Measurements from ENCODE around the gene DEGS2. TPM values are rescaled to one million over a fixed set of nuclear protein-coding genes. Genes with fewer than 3 reads are reported as not detected.

DEGS2 gene
- total and polyA plus RNA-seq, 2 of the 13 experiments (the other 11 are each of a cell fraction or from before 2014, with no cell fraction given): 0.09 TPM

DNA sequence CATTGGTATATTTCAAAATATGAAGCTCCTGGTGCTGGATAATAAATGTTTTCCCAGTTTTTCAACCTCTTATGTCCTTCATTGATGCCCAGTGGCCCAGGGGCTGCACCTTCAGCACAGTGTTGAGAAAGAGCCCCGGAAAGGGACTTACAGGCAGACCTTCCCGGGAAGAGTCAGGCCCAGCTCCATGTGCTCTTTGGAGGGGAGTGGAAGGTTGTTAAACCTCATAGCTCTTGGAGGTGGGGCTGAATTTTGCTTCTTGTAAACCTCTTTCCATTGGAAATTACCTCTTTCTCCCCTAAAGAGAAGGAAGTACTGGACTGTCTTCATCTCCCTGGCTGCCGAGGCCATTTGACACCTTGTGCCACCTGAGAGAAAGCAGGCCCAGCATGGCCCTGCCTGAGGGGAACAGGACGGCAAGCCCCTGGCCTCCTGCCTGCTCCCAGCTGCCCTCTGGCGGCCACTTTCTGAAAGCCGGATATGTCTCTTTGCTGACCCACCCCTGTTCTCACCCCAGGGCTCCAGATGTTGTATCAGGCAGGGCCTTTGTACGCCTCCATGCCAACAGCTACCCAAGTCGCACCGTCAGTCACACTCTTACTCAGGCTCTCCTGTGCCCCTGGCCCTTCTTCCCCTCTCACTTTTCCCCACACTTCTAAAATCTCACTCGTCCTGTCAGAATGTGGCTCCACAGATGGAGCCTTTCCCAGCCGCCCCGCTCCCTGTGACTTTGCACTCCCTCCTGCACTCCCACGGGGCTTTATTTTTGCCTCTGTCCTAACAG lies 51.2 kb downstream of the DEGS2 start (continued):
- TF ChIP-seq, protein P1, sequence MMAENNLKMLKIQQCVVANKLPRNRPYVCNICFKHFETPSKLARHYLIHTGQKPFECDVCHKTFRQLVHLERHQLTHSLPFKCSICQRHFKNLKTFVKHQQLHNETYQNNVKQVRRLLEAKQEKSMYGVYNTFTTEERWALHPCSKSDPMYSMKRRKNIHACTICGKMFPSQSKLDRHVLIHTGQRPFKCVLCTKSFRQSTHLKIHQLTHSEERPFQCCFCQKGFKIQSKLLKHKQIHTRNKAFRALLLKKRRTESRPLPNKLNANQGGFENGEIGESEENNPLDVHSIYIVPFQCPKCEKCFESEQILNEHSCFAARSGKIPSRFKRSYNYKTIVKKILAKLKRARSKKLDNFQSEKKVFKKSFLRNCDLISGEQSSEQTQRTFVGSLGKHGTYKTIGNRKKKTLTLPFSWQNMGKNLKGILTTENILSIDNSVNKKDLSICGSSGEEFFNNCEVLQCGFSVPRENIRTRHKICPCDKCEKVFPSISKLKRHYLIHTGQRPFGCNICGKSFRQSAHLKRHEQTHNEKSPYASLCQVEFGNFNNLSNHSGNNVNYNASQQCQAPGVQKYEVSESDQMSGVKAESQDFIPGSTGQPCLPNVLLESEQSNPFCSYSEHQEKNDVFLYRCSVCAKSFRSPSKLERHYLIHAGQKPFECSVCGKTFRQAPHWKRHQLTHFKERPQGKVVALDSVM (CRISPR knock-in tag; IDR thresholded peaks at IDR 0.05): no peak
- TF ChIP-seq, protein P2, sequence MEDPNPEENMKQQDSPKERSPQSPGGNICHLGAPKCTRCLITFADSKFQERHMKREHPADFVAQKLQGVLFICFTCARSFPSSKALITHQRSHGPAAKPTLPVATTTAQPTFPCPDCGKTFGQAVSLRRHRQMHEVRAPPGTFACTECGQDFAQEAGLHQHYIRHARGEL (CRISPR knock-in tag; IDR thresholded peaks at IDR 0.05): no peak
- TF ChIP-seq, protein P3, sequence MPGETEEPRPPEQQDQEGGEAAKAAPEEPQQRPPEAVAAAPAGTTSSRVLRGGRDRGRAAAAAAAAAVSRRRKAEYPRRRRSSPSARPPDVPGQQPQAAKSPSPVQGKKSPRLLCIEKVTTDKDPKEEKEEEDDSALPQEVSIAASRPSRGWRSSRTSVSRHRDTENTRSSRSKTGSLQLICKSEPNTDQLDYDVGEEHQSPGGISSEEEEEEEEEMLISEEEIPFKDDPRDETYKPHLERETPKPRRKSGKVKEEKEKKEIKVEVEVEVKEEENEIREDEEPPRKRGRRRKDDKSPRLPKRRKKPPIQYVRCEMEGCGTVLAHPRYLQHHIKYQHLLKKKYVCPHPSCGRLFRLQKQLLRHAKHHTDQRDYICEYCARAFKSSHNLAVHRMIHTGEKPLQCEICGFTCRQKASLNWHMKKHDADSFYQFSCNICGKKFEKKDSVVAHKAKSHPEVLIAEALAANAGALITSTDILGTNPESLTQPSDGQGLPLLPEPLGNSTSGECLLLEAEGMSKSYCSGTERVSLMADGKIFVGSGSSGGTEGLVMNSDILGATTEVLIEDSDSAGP (CRISPR knock-in tag; IDR thresholded peaks at IDR 0.05; ENCODE audit: borderline replicate concordance): no peak
- TF ChIP-seq ZFAT (CRISPR knock-in tag; conservative IDR thresholded peaks at IDR 0.05): no peak
- TF ChIP-seq, protein P4, sequence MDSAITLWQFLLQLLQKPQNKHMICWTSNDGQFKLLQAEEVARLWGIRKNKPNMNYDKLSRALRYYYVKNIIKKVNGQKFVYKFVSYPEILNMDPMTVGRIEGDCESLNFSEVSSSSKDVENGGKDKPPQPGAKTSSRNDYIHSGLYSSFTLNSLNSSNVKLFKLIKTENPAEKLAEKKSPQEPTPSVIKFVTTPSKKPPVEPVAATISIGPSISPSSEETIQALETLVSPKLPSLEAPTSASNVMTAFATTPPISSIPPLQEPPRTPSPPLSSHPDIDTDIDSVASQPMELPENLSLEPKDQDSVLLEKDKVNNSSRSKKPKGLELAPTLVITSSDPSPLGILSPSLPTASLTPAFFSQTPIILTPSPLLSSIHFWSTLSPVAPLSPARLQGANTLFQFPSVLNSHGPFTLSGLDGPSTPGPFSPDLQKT (CRISPR knock-in tag; IDR thresholded peaks at IDR 0.05; ENCODE audit: borderline replicate concordance): no peak
- TF ChIP-seq SRY (CRISPR knock-in tag; IDR thresholded peaks at IDR 0.05): no peak
- TF ChIP-seq SOX6 (IDR thresholded peaks at IDR 0.05): no peak
- TF ChIP-seq SOX6 (CRISPR knock-in tag; IDR thresholded peaks at IDR 0.05): no peak
- peak; percentile 20; the same call in 1 of the 2 replicates for TF ChIP-seq ZNF768 (CRISPR knock-in tag; IDR thresholded peaks at IDR 0.05)
- TF ChIP-seq MIXL1 (CRISPR knock-in tag; IDR thresholded peaks at IDR 0.05): no peak
- no peak for TF ChIP-seq CBFB (CRISPR knock-in tag; IDR thresholded peaks at IDR 0.05)
- 0 out of 2 replicates have a peak, but pooled peaks have one; percentile 28 for TF ChIP-seq RXRA (CRISPR knock-in tag; IDR thresholded peaks at IDR 0.05)
- peak; percentile 16 for TF ChIP-seq YY1 (IDR thresholded peaks at IDR 0.05; ENCODE audit: insufficient read depth, insufficient replicate concordance, low read depth, low read length)
- TF ChIP-seq DR1 (CRISPR knock-in tag; IDR thresholded peaks at IDR 0.05): no peak
- TF ChIP-seq, protein P5, sequence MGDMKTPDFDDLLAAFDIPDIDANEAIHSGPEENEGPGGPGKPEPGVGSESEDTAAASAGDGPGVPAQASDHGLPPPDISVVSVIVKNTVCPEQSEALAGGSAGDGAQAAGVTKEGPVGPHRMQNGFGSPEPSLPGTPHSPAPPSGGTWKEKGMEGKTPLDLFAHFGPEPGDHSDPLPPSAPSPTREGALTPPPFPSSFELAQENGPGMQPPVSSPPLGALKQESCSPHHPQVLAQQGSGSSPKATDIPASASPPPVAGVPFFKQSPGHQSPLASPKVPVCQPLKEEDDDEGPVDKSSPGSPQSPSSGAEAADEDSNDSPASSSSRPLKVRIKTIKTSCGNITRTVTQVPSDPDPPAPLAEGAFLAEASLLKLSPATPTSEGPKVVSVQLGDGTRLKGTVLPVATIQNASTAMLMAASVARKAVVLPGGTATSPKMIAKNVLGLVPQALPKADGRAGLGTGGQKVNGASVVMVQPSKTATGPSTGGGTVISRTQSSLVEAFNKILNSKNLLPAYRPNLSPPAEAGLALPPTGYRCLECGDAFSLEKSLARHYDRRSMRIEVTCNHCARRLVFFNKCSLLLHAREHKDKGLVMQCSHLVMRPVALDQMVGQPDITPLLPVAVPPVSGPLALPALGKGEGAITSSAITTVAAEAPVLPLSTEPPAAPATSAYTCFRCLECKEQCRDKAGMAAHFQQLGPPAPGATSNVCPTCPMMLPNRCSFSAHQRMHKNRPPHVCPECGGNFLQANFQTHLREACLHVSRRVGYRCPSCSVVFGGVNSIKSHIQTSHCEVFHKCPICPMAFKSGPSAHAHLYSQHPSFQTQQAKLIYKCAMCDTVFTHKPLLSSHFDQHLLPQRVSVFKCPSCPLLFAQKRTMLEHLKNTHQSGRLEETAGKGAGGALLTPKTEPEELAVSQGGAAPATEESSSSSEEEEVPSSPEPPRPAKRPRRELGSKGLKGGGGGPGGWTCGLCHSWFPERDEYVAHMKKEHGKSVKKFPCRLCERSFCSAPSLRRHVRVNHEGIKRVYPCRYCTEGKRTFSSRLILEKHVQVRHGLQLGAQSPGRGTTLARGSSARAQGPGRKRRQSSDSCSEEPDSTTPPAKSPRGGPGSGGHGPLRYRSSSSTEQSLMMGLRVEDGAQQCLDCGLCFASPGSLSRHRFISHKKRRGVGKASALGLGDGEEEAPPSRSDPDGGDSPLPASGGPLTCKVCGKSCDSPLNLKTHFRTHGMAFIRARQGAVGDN (CRISPR knock-in tag; IDR thresholded peaks at IDR 0.05): peak; percentile 59
- 0 out of 2 replicates have a peak, but pooled peaks have one; percentile 25 for TF ChIP-seq DMAP1 (CRISPR knock-in tag; IDR thresholded peaks at IDR 0.05)
- TF ChIP-seq, protein P6, sequence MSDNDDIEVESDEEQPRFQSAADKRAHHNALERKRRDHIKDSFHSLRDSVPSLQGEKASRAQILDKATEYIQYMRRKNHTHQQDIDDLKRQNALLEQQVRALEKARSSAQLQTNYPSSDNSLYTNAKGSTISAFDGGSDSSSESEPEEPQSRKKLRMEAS (IDR thresholded peaks at IDR 0.05): peak; percentile 26; the same call in 1 of the 2 replicates
- TF ChIP-seq STAG1 (CRISPR knock-in tag; IDR thresholded peaks at IDR 0.05): peak; percentile 77
- no peak for TF ChIP-seq RFXANK (CRISPR knock-in tag; IDR thresholded peaks at IDR 0.05)
- TF ChIP-seq POGZ (CRISPR knock-in tag; IDR thresholded peaks at IDR 0.05): no peak

Measured in HepG2 (cell line).